Peyer's patch (tissue), 4 donors: ENCODE measurements around the gene DSCAML1.
"Not testable (repeated sequence)": the region's sequence is repeated elsewhere in the genome, so short reads cannot be mapped to it uniquely, and the experiment has no call there.

Source experiments
- POLR2A ChIP-seq, 2 donors: fragments of 450-650 bp; IDR thresholded peaks; one replicate each; pipeline ENCODE4 v1.5.1; 2017; ENCODE audit warnings: antibody characterized with exemption in 2 of 2, mild to moderate bottlenecking in 2 of 2, moderate library complexity in 2 of 2
- TF ChIP-seq, protein P1 (sequence below), 6 experiments: fragments of 450-650 bp in 4 of 6; fragments of 200-600 bp in 2 of 6; sonication (generic) in 1 of 6; IDR thresholded peaks; one replicate each; pipeline ENCODE4 v1.5.1; 2017 to 2019; ENCODE audit warnings: antibody characterized with exemption in 6 of 6, mild to moderate bottlenecking in 3 of 6, moderate library complexity in 1 of 6

DNA sequence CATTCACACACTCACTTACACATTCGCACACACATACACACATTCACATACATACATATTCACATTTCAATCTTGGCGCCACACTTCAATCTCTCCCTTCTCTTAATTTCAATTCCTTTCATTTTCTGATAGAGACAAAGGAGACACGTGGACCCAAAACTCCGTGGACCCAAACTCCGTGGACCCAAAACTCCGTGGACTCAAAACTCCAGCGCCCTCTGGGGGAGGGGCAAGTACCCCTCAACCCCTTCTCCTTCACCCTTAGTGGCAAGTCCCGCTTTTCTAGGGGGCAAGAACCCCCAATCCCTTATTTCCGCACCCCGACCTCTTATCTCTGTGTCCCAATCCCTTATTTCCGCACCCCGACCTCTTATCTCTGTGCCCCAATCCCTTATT lies 13.0 kb upstream of the DSCAML1 start:
- TF ChIP-seq, protein P1, sequence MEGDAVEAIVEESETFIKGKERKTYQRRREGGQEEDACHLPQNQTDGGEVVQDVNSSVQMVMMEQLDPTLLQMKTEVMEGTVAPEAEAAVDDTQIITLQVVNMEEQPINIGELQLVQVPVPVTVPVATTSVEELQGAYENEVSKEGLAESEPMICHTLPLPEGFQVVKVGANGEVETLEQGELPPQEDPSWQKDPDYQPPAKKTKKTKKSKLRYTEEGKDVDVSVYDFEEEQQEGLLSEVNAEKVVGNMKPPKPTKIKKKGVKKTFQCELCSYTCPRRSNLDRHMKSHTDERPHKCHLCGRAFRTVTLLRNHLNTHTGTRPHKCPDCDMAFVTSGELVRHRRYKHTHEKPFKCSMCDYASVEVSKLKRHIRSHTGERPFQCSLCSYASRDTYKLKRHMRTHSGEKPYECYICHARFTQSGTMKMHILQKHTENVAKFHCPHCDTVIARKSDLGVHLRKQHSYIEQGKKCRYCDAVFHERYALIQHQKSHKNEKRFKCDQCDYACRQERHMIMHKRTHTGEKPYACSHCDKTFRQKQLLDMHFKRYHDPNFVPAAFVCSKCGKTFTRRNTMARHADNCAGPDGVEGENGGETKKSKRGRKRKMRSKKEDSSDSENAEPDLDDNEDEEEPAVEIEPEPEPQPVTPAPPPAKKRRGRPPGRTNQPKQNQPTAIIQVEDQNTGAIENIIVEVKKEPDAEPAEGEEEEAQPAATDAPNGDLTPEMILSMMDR (IDR thresholded peaks at IDR 0.05), result not testable (repeated sequence)
- not testable (repeated sequence) for TF ChIP-seq POLR2A (IDR thresholded peaks at IDR 0.05)
